Adrenal gland (tissue), 5 donors: ENCODE measurements around the gene TCEA2.

Experiments used
- CTCF ChIP-seq, 6 experiments: fragments of 450-650 bp in 4 of 6; fragments of 200-600 bp in 2 of 6; sonication (generic) in 1 of 6; IDR thresholded peaks; 1 replicate in 5 of 6; 2 replicates in 1 of 6; pipeline versions ENCODE4 v1.5.1 to v1.8.0; 2016 to 2021; ENCODE audit warnings: antibody characterized with exemption in 6 of 6, mild to moderate bottlenecking in 2 of 6, moderate library complexity in 1 of 6
- POLR2A ChIP-seq, 2 donors: fragments of 450-650 bp; IDR thresholded peaks; one replicate each; pipeline ENCODE4 v1.6.1; 2017; ENCODE audit warnings: antibody characterized with exemption in 2 of 2, mild to moderate bottlenecking in 2 of 2, moderate library complexity in 1 of 2
- donor health status: DM: no; HTN: no; CAD: no.

- no peak for TF ChIP-seq CTCF (IDR thresholded peaks at IDR 0.05)
- no peak for TF ChIP-seq POLR2A (IDR thresholded peaks at IDR 0.05)
These were observed 18.6 kb downstream of the TCEA2 start for GRCh38 chr20:64081624-64081964.
